Measurements from ENCODE around the gene F8.

DNA sequence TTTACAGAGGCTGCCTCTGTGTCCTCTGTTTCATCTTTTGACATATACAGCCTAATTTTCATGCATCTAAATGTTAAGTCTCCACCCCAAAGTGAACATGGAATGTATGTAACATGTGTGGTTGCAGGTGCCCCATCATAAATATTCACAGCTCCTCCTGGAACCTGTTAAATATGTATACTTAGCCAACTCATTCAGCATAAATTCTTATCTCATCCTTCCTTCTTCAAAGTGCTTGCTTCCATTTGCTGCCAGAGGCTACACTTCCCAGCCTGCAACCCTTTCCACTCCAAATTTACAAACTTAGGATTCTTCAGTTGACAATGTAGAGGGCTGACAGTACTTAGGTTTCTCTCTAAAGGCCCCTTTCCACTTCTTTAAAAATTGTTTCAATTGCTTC lies 60.6 kb downstream of the F8 start:
- TF ChIP-seq, protein P1, sequence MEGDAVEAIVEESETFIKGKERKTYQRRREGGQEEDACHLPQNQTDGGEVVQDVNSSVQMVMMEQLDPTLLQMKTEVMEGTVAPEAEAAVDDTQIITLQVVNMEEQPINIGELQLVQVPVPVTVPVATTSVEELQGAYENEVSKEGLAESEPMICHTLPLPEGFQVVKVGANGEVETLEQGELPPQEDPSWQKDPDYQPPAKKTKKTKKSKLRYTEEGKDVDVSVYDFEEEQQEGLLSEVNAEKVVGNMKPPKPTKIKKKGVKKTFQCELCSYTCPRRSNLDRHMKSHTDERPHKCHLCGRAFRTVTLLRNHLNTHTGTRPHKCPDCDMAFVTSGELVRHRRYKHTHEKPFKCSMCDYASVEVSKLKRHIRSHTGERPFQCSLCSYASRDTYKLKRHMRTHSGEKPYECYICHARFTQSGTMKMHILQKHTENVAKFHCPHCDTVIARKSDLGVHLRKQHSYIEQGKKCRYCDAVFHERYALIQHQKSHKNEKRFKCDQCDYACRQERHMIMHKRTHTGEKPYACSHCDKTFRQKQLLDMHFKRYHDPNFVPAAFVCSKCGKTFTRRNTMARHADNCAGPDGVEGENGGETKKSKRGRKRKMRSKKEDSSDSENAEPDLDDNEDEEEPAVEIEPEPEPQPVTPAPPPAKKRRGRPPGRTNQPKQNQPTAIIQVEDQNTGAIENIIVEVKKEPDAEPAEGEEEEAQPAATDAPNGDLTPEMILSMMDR (conservative IDR thresholded peaks at IDR 0.05 in 1 of 2, IDR thresholded peaks at IDR 0.05 in 1 of 2; ENCODE audit: low read depth in 1 of 2, low read length in 2 of 2) = no peak
- no peak for TF ChIP-seq EZH2 (IDR thresholded peaks at IDR 0.05; ENCODE audit: low read length, missing control alignments)
